Dedifferentiated amniotic fluid mesenchymal stem cell (primary cell): ENCODE measurements around the gene SPDYE16.
"Not testable (repeated sequence)": the region's sequence is repeated elsewhere in the genome, so short reads cannot be mapped to it uniquely, and the experiment has no call there.

Source experiments
- DNase-seq: peaks from one replicate; pipeline ENCODE4 v3.0.0-alpha.2; 2016; ENCODE audit errors: extremely low spot score

The SPDYE16 gene

GRCh38 chr7:76549855-76550248 lies 6.8 kb upstream of the SPDYE16 start:
- not testable (repeated sequence) for DNase-seq

- DNase-seq = peak; percentile 66
These were observed 6.1 kb upstream of the SPDYE16 start for GRCh38 chr7:76549025-76549854.

GRCh38 chr7:76531643-76532042 lies 11.5 kb downstream of the SPDYE16 start:
- DNase-seq = not testable (repeated sequence)

GRCh38 chr7:76526183-76526582 lies 16.9 kb downstream of the SPDYE16 start:
- not testable (repeated sequence) for DNase-seq

GRCh38 chr7:76516932-76517331 lies 26.2 kb downstream of the SPDYE16 start:
- DNase-seq = not testable (repeated sequence)

GRCh38 chr7:76515999-76516443 lies 27.1 kb downstream of the SPDYE16 start:
- DNase-seq = no peak

GRCh38 chr7:76514926-76515771 lies 27.9 kb downstream of the SPDYE16 start:
- no peak for DNase-seq

- DNase-seq = no peak
These were observed 29.0 kb downstream of the SPDYE16 start for GRCh38 chr7:76513817-76514799.

GRCh38 chr7:76512941-76513816 lies 29.9 kb downstream of the SPDYE16 start:
- no peak for DNase-seq

- not testable (repeated sequence) for DNase-seq
These were observed 30.9 kb downstream of the SPDYE16 start for GRCh38 chr7:76511911-76512885.

- DNase-seq = not testable (repeated sequence)
These were observed 31.7 kb downstream of the SPDYE16 start for GRCh38 chr7:76511200-76511910.

GRCh38 chr7:76509931-76510877 lies 32.9 kb downstream of the SPDYE16 start, which contains the start of gene UPK3B:
UPK3B (plus strand) TSS chr7:76510552; CDS start chr7:76510653, 101 bp downstream.
- no peak for DNase-seq

- no peak for DNase-seq
These were observed 35.2 kb downstream of the SPDYE16 start for GRCh38 chr7:76507723-76508406.

- DNase-seq = not testable (repeated sequence)
These were observed 36.5 kb downstream of the SPDYE16 start for GRCh38 chr7:76506643-76507042.

GRCh38 chr7:76506081-76506440 lies 37.0 kb downstream of the SPDYE16 start:
- DNase-seq = no peak

- DNase-seq = no peak
These were observed 37.7 kb downstream of the SPDYE16 start for GRCh38 chr7:76505168-76506080.
